Stimulated activated CD4-positive, alpha-beta T cell treated with anti-CD3 and anti-CD28 coated beads, Interleukin-1b, Interleukin-23, amount 100 ng/mL, for 24 hours (primary cell): ENCODE results near the gene SPINK4.

ENCODE experiments used
- DNase-seq, 4 experiments: peaks; one replicate each; pipeline ENCODE4 v3.0.0-alpha.2; 2020; ENCODE audit warnings: low read depth in 4 of 4, low spot score in 1 of 4

The SPINK4 gene

DNA sequence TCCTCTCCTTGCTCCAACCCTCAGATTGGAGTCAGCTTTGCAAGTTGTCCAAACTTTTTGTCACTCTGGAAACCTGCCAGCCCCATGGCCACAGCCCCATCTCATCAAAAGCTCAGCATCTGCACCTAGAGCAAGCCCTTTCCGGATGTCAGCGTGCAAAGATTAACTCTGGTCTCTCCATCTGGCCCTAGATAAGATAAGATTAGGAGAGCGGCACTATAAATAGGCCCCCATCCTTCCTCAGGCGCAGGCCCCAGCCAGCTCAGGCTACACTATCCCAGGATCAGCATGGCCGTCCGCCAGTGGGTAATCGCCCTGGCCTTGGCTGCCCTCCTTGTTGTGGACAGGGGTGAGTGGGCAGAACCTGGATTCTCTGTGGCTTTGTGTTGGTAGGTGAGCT lies at the start of gene SPINK4:
Gene SPINK4, plus strand, starts transcription at position 247 of the 400 bp plus-strand sequence. Its CDS starts 42 bp downstream, at position 289.
- no peak for DNase-seq

DNA sequence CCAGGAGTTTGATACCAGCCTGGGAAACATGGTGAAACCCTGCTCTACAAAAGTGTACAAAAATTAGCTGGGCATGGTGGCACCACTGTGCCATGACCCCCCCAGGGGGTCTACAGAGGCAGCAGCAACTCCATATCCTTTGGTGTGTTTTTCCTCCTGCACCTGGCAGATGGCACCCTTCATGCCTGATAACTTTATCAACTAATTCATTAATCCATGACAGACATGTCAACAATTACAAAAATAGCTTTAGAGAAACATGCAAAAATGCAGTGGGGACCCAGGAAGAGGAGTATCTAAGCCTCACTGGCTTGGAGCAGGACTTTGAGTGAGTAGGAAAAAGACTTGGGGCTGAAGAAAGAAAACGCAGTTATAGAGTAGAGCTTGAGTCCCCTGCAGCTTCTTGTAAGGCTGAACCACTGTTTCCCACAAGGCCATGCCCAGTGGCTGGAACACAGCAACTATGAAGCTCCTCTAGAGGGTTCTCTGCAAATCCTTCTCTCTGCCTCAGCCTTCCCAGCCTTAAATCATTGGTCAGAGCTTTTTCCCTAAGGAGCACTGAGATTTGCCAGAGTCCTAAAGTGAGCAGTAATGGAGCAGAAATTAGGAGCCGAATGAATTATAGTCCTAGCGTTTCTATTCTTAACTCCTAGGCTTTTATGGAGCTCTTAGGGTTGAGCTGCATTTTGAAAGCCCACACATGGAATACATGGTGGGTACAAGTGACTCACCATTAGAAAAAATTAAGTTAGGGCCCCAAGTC lies 47.3 kb upstream of the SPINK4 start:
- DNase-seq: no peak

- DNase-seq: no peak
These were observed 46.1 kb upstream of the SPINK4 start for GRCh38 chr9:33193818-33194217.

- DNase-seq: no peak
These were observed 43.2 kb upstream of the SPINK4 start for GRCh38 chr9:33196736-33197135.

GRCh38 chr9:33197279-33198152 lies 42.5 kb upstream of the SPINK4 start:
- DNase-seq: no peak

DNA sequence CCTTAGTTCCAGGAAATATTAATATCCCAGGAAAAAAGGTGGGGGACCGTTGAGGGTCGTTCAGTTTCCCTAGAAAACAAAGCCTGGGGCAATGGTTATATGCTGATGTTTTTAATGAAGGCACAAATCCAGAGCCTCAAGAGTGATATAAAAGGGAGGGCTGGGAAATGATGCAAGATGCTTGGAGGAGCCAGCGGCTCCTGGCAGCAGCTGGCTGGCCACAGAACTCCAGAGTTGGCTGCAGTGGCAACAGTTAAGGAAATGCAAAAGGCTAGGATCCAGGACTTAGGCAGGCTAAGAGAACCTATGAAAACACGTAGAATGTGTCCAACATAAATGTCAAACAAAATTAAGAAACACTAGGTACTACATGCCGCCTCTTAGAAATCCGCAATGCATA lies 41.8 kb upstream of the SPINK4 start:
- DNase-seq: no peak

DNA sequence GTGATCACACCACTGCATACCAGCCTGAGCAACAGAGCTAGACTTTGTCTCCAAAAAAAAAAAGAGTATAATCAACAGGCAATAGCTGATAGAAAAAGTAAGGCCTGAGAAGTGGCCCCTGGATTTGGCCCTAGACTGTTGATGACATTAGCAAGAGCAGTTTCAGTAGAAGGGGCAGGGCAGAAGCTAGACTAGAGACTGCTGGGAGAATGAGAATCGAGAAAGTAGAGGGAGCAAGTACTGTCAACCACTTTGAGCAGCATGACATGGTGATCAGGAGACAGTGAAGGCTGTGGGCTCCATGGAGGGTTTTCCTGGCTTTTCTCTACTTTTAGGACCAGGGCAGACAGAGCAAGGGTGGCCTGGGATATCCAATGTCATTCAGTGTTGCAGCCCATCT lies 37.9 kb upstream of the SPINK4 start:
- DNase-seq: no peak

DNA sequence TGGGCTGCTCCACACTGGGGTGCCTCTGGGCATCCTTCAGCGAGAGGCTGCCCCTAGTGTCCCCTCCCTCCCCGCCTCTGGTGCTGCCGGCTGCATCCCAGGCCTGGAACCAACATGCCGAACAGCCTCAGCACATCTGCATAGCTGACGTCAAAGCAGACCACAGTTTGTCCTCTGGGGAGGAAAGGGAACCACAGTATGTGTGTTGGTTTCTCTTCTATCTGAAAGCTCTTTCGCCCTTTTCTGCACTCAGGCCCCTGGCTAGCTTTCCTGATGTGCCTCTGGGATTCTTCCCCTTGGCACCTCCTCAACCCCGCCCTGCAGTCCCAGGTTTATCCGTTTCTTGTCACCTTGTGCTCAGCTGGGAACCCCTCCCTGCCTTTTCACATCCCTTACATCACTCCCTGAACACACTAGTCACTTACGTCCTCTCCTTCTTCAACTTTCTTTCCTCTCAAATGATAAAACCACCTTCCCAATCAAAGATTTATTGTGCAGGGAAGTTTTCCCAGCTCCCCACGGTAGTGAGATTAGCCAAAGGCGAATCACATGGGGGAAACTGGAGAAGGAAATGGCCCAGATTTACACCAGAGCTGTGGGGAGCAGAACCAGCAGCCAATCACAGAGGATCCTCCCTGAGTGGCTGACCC lies 37.3 kb upstream of the SPINK4 start:
- DNase-seq: no peak

DNA sequence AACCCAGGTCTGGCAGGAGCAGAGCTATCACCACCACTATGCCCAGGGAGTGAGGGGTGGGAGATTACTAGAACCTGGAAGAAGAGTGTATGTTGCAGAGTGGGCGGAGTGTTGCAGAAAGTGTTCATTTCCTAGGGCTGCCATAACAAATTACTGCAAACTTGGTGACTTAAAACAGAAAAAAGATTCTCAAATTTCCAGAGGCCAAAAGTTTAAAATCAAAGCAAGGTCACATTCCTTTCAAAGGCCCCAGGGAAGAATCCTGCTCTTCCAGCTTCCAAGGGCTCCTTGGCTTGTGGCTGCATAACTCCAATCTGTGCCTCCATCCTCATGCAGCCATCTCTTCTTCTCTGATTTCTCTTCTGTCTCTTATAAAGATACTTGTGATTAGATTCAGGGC lies 30.6 kb upstream of the SPINK4 start:
- DNase-seq: no peak

GRCh38 chr9:33210006-33210715 lies 29.8 kb upstream of the SPINK4 start:
- DNase-seq: no peak

- no peak for DNase-seq
These were observed 28.1 kb upstream of the SPINK4 start for GRCh38 chr9:33211695-33212393.

GRCh38 chr9:33220681-33221567 lies 19.0 kb upstream of the SPINK4 start:
- DNase-seq: no peak

DNA sequence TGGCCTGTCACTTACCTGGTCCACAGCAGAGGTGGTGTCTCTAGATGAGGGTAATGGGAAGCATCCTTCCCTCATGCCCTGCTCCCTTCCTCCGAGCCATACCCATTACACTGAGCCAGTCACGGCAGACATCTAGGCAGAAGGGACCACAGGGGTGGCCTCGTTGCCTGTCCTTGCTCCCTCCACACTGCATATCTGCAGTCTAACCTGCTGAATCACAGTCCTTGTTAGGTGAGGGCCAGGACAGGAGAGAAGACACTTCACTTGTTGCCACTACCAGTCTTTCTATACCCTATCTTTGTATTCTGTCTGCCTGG lies 18.4 kb upstream of the SPINK4 start:
- DNase-seq: no peak

DNA sequence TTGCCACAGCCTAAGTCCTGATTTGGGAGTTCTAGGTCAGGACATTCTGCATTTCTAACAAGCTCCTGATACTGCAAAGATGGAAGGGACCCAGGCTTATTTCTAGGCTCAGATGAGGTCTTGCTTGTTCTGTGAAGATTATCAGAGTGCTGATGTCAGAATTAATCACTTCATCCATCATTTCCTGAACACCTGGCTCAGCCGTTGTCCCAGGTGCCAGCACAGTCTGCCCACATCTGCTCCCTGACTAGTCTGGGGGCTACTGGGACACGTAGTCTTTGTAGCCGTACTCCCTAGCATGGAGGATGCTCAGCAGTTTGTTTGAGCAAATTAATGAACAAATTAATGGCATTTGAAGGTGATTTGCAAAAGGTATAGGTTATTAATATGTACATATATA lies 17.9 kb upstream of the SPINK4 start:
- no peak for DNase-seq

DNA sequence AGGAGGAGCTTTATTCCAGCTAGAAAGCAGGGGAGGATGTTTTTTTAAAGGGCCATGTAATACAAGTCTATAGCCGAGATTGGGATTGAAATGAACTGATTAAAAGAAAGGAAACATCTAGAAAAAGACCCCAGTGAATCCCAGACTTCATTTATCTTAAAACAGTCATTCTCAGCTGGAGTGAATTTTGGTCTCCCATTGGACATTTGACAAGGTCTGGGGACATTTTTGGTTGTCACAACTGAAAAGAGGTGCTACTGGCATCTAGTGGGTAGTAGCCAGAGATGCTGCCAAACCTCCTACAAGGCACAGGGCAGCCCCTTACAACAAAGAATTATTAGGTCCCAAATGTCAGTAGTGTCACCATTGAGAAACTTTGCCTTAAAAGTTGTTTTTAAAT lies 16.3 kb upstream of the SPINK4 start:
- no peak for DNase-seq

DNA sequence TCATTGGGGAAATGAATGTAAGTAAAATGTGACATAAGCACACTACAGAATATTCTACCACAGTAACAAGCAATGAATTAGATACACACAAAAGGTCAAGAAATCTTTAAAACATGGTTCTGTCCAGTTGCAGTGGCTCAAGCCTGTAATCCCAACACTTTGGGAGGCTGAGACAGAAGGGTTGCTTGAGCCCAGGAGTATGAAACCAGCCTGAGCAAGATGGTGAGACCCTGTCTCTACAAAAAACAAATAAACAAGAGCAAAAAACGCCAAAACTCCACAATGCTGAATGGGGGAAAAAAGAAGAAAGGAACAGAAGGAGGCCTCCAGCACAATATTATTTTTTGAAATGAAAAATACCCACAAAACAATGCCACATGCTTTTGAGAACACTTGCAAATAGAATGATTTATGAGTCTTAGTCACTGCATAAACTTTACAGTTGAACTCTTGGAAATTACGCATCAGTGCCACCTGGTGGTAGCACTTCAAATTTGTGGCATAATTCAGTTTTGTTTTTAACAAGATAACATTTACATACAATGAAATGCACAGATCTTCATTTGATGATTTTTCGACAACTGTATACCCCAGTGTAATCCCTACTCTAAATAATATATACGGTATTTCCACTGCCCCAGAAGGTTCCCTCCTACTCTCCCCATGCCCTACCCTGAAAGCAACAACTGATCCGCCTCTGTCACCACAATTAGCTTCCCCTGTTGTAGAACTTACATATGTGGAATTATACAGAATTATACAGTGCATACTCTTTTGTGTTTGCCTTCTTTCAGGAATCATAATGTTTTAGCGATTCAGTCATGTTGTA lies 14.4 kb upstream of the SPINK4 start:
- DNase-seq: peak; percentile 37 to 56 (median 50)

DNA sequence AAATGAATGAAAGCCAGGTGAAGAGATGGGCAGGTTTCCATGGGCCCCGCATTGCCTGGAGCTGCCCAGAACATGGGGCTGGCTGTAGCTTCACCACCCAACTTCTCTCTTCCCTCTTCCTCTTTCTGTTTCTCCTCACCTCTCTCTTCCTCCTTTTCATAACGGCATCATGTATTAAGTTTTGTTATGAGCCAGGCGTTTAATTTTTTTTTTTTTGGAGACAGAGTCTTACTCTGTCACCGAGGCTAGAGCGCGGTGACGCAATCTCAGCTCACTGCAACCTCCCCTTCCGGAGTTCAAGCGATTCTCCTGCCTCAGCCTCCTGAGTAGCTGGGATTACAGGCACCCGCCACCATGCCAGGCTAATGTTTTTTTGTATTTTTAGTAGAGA lies 13.0 kb upstream of the SPINK4 start:
- no peak for DNase-seq

GRCh38 chr9:33227741-33228140 lies 12.2 kb upstream of the SPINK4 start:
- DNase-seq: no peak

DNA sequence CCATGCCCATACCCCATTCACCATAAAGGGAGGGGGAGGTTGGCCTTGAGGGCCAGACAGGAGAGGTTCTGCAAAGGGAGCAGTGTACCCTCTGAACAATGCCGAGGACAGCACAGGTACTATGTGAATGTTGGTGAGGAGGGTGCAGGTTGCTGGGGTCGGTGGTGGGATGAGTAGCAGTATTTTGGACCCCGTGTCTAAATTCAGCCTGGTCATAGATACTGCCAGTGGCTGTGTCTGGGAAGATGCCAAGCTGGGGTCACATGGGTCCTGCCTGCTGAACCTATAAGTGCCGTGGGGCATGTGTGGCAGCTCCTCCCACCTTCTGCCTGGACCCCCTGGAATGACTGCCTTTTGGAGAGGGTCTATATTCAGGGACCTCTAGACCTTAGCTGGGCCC lies 11.4 kb upstream of the SPINK4 start:
- no peak for DNase-seq
